ENCODE data around the gene SERPINI2. TPM values are rescaled to one million over a fixed set of nuclear protein-coding genes. Genes with fewer than 3 reads are reported as not detected.

Gene SERPINI2
- total RNA-seq, result not detected in 2 replicates

GRCh38 chr3:167473863-167474262 is at the start of gene SERPINI2:
TSS of gene SERPINI2 (minus strand) at chr3:167474042. CDS start at chr3:167471834, 2,208 bp downstream.
- DNase-seq, result no peak
- Mint-ChIP-seq H3K4me1 (no peaks in the 10 kb centered on the region), H3K4me3 (no peak within 1 kb of the TSS), H3K36me3 (ENCODE audit: low read depth) (no peaks in the 10 kb centered on the region), H3K27ac (no peak within 1 kb of the TSS), H3K9me3 (no peaks in the 10 kb centered on the region), H3K27me3 (no peaks in the 10 kb centered on the region)
- intact Hi-C loops (cut with micrococcal nuclease), result no loop called here

DNA sequence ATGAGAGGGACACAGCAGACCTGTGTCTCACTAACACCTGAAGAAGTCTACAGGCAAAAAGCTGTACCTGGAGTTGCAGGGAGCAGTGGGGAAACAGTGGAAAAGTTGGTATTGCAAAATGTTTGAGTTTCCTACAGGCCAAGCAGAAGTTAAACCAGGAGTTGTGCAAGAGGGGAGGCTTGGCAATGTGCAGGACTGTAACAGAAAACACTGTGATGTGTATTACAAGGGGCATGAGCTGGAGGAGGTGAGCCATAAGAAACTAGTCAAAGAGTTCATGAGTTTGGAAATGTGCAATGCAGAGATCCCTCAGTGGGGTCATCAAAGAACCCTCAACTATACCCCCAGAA is 47.1 kb upstream of the SERPINI2 start:
- no peak overlapping the region for H3K27ac Mint-ChIP-seq
- no peaks in the 10 kb centered on the region for H3K27me3 Mint-ChIP-seq
- H3K4me1 Mint-ChIP-seq, result no peaks in the 10 kb centered on the region
- no peak overlapping the region for H3K4me3 Mint-ChIP-seq
- DNase-seq, result no peak
- no peaks in the 10 kb centered on the region for H3K9me3 Mint-ChIP-seq
- intact Hi-C loops (cut with micrococcal nuclease), result no loop called here
- no peaks in the 10 kb centered on the region for H3K36me3 Mint-ChIP-seq (ENCODE audit: low read depth)

DNA sequence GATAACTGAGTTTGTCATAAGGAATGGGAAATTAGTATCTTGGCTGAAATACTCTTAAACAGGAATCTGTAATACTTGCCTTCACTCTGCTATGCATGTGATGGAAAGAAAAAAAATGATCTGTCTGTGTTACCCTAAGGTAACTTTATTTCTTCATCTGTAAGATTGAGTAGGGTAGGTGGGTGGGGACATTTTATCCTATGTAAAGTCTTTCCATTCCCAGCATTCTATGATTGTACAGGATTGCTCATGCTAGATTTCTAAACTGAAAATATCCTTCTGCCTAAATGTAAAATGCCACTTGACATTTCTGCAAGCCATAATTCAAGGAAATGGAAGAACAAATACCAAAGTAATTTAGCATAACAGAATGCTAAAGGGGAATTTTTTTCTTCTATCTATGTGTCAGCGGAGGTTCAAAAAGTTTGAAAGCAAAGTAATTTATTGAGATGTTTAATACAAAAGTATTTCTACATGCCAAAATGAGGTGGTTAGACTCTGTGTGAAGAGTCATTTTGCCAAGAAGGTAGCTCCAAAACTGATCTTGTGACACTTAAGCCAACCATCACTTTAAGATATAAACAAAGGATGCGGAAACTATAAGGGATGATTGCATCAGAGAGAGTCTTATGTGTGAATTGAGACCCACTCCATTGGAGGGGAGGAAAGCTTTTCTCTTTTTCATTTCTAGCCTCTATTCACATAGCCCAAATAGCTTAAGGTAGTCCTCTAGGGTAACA is 46.6 kb upstream of the SERPINI2 start:
- Mint-ChIP-seq H3K27me3 (no peaks in the 10 kb centered on the region), H3K36me3 (ENCODE audit: low read depth) (no peaks in the 10 kb centered on the region), H3K4me3 (no peak overlapping the region), H3K4me1 (no peaks in the 10 kb centered on the region), H3K27ac (no peak overlapping the region), H3K9me3 (peaks cover 5% of the 10 kb centered on the region)
- intact Hi-C loops (cut with micrococcal nuclease), result no loop called here
- no peak for DNase-seq

DNA sequence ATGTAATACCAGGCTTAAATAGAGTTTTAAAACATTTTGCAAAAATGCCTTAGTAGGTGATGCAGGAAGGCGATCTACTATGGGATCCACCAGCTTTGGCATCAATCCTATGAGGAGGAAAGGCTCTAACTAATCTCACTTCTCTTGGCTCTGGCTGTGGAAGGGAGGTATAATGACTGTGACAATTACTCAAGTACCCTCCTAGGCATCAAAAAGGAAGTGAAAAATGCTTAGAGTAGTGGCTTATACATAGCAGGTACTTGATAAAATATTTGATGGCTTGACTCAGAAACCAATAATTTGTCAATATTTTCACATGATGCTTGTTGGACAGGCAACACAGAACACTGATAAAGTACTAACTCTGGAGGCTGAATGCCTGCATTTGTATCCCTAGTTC is 34.1 kb upstream of the SERPINI2 start:
- Mint-ChIP-seq H3K4me1 (no peaks in the 10 kb centered on the region), H3K27ac (no peak overlapping the region), H3K27me3 (no peaks in the 10 kb centered on the region), H3K4me3 (no peak overlapping the region), H3K9me3 (no peaks in the 10 kb centered on the region), H3K36me3 (ENCODE audit: low read depth) (no peaks in the 10 kb centered on the region)
- intact Hi-C loops (cut with micrococcal nuclease), result no loop called here
- no peak for DNase-seq

GRCh38 chr3:167502401-167502800 is 28.6 kb upstream of the SERPINI2 start:
- Mint-ChIP-seq H3K27me3 (no peaks in the 10 kb centered on the region), H3K9me3 (no peaks in the 10 kb centered on the region), H3K4me3 (no peak overlapping the region)

DNA sequence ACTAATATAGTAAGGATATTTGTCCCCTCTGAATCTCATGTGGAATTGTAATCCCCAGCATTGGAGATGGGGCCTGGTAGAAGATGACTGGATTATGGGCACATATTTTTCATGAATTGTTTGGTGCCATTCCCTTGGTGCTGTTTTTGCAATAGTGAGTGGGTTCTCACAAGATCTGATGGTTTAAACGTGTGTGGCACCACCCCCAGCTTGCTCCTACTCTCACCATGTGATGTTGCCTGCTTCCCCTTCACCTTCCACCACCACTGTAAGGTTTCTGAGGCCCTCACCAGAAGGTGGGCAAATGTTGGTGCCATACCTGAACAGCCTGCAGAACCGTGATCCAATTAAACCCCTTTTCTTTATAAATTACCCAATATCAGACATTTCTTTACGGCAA is 28.1 kb upstream of the SERPINI2 start:
- Mint-ChIP-seq H3K36me3 (ENCODE audit: low read depth) (no peaks in the 10 kb centered on the region), H3K27ac (no peak overlapping the region), H3K27me3 (no peaks in the 10 kb centered on the region), H3K4me1 (no peaks in the 10 kb centered on the region), H3K9me3 (no peaks in the 10 kb centered on the region), H3K4me3 (no peak overlapping the region)
- intact Hi-C loops (cut with micrococcal nuclease), result no loop called here
- DNase-seq, result no peak

More at GRCh38 chr3:167502401-167502800, 28.6 kb upstream of the SERPINI2 start:
- intact Hi-C loops (cut with micrococcal nuclease), result no loop called here
- no peak for DNase-seq
- no peaks in the 10 kb centered on the region for H3K4me1 Mint-ChIP-seq
- H3K36me3 Mint-ChIP-seq (ENCODE audit: low read depth), result no peaks in the 10 kb centered on the region
- H3K27ac Mint-ChIP-seq, result no peak overlapping the region

DNA sequence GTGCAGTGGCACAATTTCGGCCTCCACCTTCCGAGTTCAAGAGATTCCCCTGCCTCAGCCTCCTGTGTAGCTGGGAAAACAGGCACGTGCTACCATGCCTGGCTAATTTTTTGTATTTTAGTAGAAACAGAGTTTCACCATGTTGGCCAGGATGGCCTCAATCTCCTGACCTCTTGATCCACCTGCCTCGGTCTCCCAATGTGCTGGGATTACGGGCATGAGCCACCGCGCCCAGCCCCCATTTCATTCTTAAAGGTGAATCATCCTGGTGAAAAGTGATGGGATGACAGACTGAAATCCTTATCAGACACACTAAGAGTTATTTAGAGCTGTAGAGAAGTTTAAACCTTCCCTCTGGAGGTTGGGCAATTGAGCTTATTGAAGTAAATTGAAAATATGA is 24.1 kb upstream of the SERPINI2 start:
- Mint-ChIP-seq H3K36me3 (ENCODE audit: low read depth) (no peaks in the 10 kb centered on the region), H3K27me3 (no peaks in the 10 kb centered on the region), H3K4me1 (no peaks in the 10 kb centered on the region)

DNA sequence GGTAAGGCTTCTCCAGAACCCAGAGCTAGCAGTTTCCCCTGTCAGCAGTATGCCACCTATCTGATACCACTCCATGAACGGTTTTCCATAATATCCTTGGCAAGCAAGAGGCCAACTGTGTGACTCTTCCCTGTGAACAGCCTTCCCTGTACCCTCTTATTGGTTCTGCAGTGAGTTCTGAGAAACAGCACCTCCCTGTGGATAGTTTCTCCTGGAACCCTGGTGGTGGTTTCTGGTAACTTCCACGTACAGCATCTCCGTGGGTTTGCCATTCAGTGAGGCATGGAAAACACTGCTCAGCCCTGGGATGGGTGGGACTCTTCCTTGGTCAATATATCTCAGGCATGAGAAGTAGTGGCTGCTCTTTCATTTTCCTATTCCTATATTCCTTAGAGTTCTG is 19.4 kb upstream of the SERPINI2 start:
- intact Hi-C loops (cut with micrococcal nuclease), result no loop called here

More for the DNA sequence above, 24.1 kb upstream of the SERPINI2 start:
- intact Hi-C loops (cut with micrococcal nuclease), result no loop called here
- no peak for DNase-seq
- Mint-ChIP-seq H3K9me3 (no peaks in the 10 kb centered on the region), H3K4me3 (no peak overlapping the region), H3K27ac (no peak overlapping the region)

GRCh38 chr3:167491621-167492020 is 17.8 kb upstream of the SERPINI2 start:
- intact Hi-C loops (cut with micrococcal nuclease), result no loop called here
- Mint-ChIP-seq H3K9me3 (no peaks in the 10 kb centered on the region), H3K4me1 (no peaks in the 10 kb centered on the region), H3K36me3 (ENCODE audit: low read depth) (no peaks in the 10 kb centered on the region), H3K27me3 (no peaks in the 10 kb centered on the region), H3K4me3 (no peak overlapping the region), H3K27ac (no peak overlapping the region)
- DNase-seq, result no peak

More for the DNA sequence above, 19.4 kb upstream of the SERPINI2 start:
- H3K36me3 Mint-ChIP-seq (ENCODE audit: low read depth), result no peaks in the 10 kb centered on the region
- H3K27me3 Mint-ChIP-seq, result no peaks in the 10 kb centered on the region
- no peak for DNase-seq
- H3K9me3 Mint-ChIP-seq, result no peaks in the 10 kb centered on the region
- no peak overlapping the region for H3K27ac Mint-ChIP-seq
- H3K4me1 Mint-ChIP-seq, result no peaks in the 10 kb centered on the region
- H3K4me3 Mint-ChIP-seq, result no peak overlapping the region

GRCh38 chr3:167489571-167489970 is 15.7 kb upstream of the SERPINI2 start:
- H3K4me1 Mint-ChIP-seq, result no peaks in the 10 kb centered on the region
- no peaks in the 10 kb centered on the region for H3K27me3 Mint-ChIP-seq
- no peak for DNase-seq
- no peak overlapping the region for H3K27ac Mint-ChIP-seq
- no peak overlapping the region for H3K4me3 Mint-ChIP-seq
- intact Hi-C loops (cut with micrococcal nuclease), result no loop called here
- H3K9me3 Mint-ChIP-seq, result no peaks in the 10 kb centered on the region
- H3K36me3 Mint-ChIP-seq (ENCODE audit: low read depth), result no peaks in the 10 kb centered on the region

DNA sequence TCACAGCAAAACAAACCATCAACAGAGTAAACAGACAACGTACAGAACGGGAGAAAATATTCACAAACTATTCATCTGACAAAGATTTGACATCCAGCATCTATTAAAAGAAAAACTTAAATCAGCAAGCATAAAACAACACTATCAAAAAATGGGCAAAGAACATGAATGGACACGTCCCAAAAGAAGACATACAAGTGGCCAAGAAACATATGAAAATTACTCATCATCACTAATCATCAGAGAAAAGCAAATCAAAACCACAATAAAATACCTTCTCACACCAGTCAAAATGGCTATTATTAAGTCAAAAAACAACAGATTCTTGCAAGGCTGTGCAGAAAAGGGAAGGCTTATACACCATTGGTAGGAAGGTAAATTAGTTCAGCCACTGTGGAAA is 13.7 kb upstream of the SERPINI2 start:
- H3K27me3 Mint-ChIP-seq, result no peaks in the 10 kb centered on the region
- no peak for DNase-seq
- no peaks in the 10 kb centered on the region for H3K9me3 Mint-ChIP-seq
- no peaks in the 10 kb centered on the region for H3K36me3 Mint-ChIP-seq (ENCODE audit: low read depth)
- intact Hi-C loops (cut with micrococcal nuclease), result no loop called here
- H3K27ac Mint-ChIP-seq, result no peak overlapping the region
- H3K4me3 Mint-ChIP-seq, result no peak overlapping the region
- H3K4me1 Mint-ChIP-seq, result no peaks in the 10 kb centered on the region

GRCh38 chr3:167484551-167484950 is 10.7 kb upstream of the SERPINI2 start:
- intact Hi-C loops (cut with micrococcal nuclease), result no loop called here
- H3K4me1 Mint-ChIP-seq, result no peaks in the 10 kb centered on the region
- DNase-seq, result no peak
- H3K36me3 Mint-ChIP-seq (ENCODE audit: low read depth), result no peaks in the 10 kb centered on the region
- H3K4me3 Mint-ChIP-seq, result no peak overlapping the region
- no peaks in the 10 kb centered on the region for H3K9me3 Mint-ChIP-seq
- no peak overlapping the region for H3K27ac Mint-ChIP-seq
- no peaks in the 10 kb centered on the region for H3K27me3 Mint-ChIP-seq

- H3K4me1 Mint-ChIP-seq, result no peaks in the 10 kb centered on the region
- no peak overlapping the region for H3K27ac Mint-ChIP-seq
- no peak for DNase-seq
- no peak overlapping the region for H3K4me3 Mint-ChIP-seq
- intact Hi-C loops (cut with micrococcal nuclease), result no loop called here
- H3K27me3 Mint-ChIP-seq, result no peaks in the 10 kb centered on the region
- no peaks in the 10 kb centered on the region for H3K36me3 Mint-ChIP-seq (ENCODE audit: low read depth)
- no peaks in the 10 kb centered on the region for H3K9me3 Mint-ChIP-seq
These were observed 10.1 kb upstream of the SERPINI2 start for GRCh38 chr3:167483708-167484475.

DNA sequence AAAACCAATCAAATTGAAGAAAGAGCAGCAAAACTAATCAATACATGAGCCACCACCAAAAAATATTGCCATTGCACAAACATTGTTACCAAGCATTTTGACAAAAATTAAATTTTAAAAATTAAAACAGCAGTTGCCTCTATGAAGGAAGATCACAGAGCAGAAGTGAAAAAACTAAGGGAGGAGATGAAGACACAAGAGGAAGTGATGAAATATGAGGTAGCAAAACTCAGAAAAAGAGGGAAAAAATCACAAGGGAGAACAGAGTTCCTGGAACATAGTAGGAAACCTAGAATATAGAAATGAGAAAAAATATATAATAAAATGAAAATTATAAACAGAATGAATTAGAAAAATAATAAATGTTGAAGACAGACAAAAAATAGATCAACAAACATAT is 7.3 kb upstream of the SERPINI2 start:
- Mint-ChIP-seq H3K4me3 (no peak overlapping the region), H3K27me3 (no peaks in the 10 kb centered on the region), H3K27ac (no peak overlapping the region), H3K36me3 (ENCODE audit: low read depth) (no peaks in the 10 kb centered on the region), H3K9me3 (no peaks in the 10 kb centered on the region), H3K4me1 (no peaks in the 10 kb centered on the region)
- intact Hi-C loops (cut with micrococcal nuclease), result no loop called here
- DNase-seq, result no peak
